ENCODE measurements around the gene SORCS2. TPM values are rescaled to one million over a fixed set of nuclear protein-coding genes. Genes with fewer than 3 reads are reported as not detected.

Gene SORCS2
- total RNA-seq, 1 experiment from 2014 or later = 4.1 TPM

- TF ChIP-seq EZH2phosphoT487 (IDR thresholded peaks at IDR 0.05; ENCODE audit: borderline replicate concordance, low read length) (no peak), CTCF (conservative IDR thresholded peaks at IDR 0.05; ENCODE audit: low read depth, low read length) (no peak), EZH2 (IDR thresholded peaks at IDR 0.05; ENCODE audit: low read length, unreplicated experiment) (no peak)
- no peaks in the 10 kb centered on the region for H3K27me3 ChIP-seq (ENCODE audit: low read length)
- intact Hi-C loops (cut with micrococcal nuclease) = no loop called here
- H3K79me2 ChIP-seq (ENCODE audit: low read length) = no peaks in the 10 kb centered on the region
- no peak overlapping the region for H3K9ac ChIP-seq (ENCODE audit: low read length)
- ATAC-seq (no peak), DNase-seq (no peak)
- H3K4me1 ChIP-seq (ENCODE audit: insufficient read depth, low read length) = no peaks in the 10 kb centered on the region
- no peak overlapping the region for H2AFZ ChIP-seq (ENCODE audit: low read length)
- no peaks in the 10 kb centered on the region for H3K36me3 ChIP-seq (ENCODE audit: low read depth, low read length)
- POLR2A ChIA-PET (ENCODE audit: unreplicated experiment) = no interaction called here
- no TSS peak for BruUV-seq (replicated peaks)
- no peaks in the 10 kb centered on the region for H3F3A ChIP-seq (ENCODE audit: low read length, unreplicated experiment)
- H4K20me1 ChIP-seq (ENCODE audit: low read length) = no peaks in the 10 kb centered on the region
- no peak overlapping the region for H3K27ac ChIP-seq (ENCODE audit: low read length)
- no peak overlapping the region for H3K4me2 ChIP-seq (ENCODE audit: low read length)
- no peaks in the 10 kb centered on the region for H3K9me3 ChIP-seq (ENCODE audit: low read length)
- no peaks in the 10 kb centered on the region for H3K9me2 ChIP-seq (replicated peaks; ENCODE audit: low read length)
- CTCF ChIA-PET = no interaction called here
- no peak overlapping the region for H3K4me3 ChIP-seq (ENCODE audit: low read length)
Measured at GRCh38 chr4:7704625-7705024, 512.3 kb downstream of the SORCS2 start.

GRCh38 chr4:7705062-7705461 is 512.7 kb downstream of the SORCS2 start:
- DNase-seq = no peak
- TF ChIP-seq CTCF (conservative IDR thresholded peaks at IDR 0.05; ENCODE audit: low read depth, low read length) (no peak), EZH2phosphoT487 (IDR thresholded peaks at IDR 0.05; ENCODE audit: borderline replicate concordance, low read length) (no peak), EZH2 (IDR thresholded peaks at IDR 0.05; ENCODE audit: low read length, unreplicated experiment) (no peak)
- no TSS peak for BruUV-seq (replicated peaks)
- no peak overlapping the region for H3K9ac ChIP-seq (ENCODE audit: low read length)
- no peak overlapping the region for H3K4me2 ChIP-seq (ENCODE audit: low read length)
- H3K36me3 ChIP-seq (ENCODE audit: low read depth, low read length) = no peaks in the 10 kb centered on the region
- no peaks in the 10 kb centered on the region for H3F3A ChIP-seq (ENCODE audit: low read length, unreplicated experiment)
- no peaks in the 10 kb centered on the region for H3K27me3 ChIP-seq (ENCODE audit: low read length)
- H2AFZ ChIP-seq (ENCODE audit: low read length) = no peak overlapping the region
- H4K20me1 ChIP-seq (ENCODE audit: low read length) = no peaks in the 10 kb centered on the region
- no peak overlapping the region for H3K27ac ChIP-seq (ENCODE audit: low read length)
- no peaks in the 10 kb centered on the region for H3K79me2 ChIP-seq (ENCODE audit: low read length)
- H3K9me3 ChIP-seq (ENCODE audit: low read length) = no peaks in the 10 kb centered on the region
- ChIA-PET CTCF (no interaction called here), POLR2A (ENCODE audit: unreplicated experiment) (interaction anchor here (0.6 kb wide), 1 partner anchor 456 kb away, joined by 4 read pairs; no protein-coding TSS in a partner anchor)
- no peaks in the 10 kb centered on the region for H3K9me2 ChIP-seq (replicated peaks; ENCODE audit: low read length)
- intact Hi-C loops (cut with micrococcal nuclease) = no loop called here
- no peaks in the 10 kb centered on the region for H3K4me1 ChIP-seq (ENCODE audit: insufficient read depth, low read length)
- ATAC-seq = no peak
- H3K4me3 ChIP-seq (ENCODE audit: low read length) = no peak overlapping the region

- CTCF ChIA-PET = no interaction called here
- DNase-seq (no peak), ATAC-seq (no peak)
- Histone ChIP-seq H3K9me2 (replicated peaks; ENCODE audit: low read length) (no peaks in the 10 kb centered on the region), H3K27me3 (ENCODE audit: low read length) (no peaks in the 10 kb centered on the region), H3K27ac (ENCODE audit: low read length) (no peak overlapping the region), H3K4me1 (ENCODE audit: insufficient read depth, low read length) (no peaks in the 10 kb centered on the region), H2AFZ (ENCODE audit: low read length) (no peak overlapping the region), H3K9ac (ENCODE audit: low read length) (no peak overlapping the region), H3K9me3 (ENCODE audit: low read length) (no peaks in the 10 kb centered on the region), H3K4me3 (ENCODE audit: low read length) (no peak overlapping the region), H3F3A (ENCODE audit: low read length, unreplicated experiment) (no peaks in the 10 kb centered on the region), H3K4me2 (ENCODE audit: low read length) (no peak overlapping the region), H3K79me2 (ENCODE audit: low read length) (no peaks in the 10 kb centered on the region), H3K36me3 (ENCODE audit: low read depth, low read length) (no peaks in the 10 kb centered on the region), H4K20me1 (ENCODE audit: low read length) (no peaks in the 10 kb centered on the region)
- intact Hi-C loops (cut with micrococcal nuclease) = no loop called here
- BruUV-seq (replicated peaks) = no TSS peak
- no peak for TF ChIP-seq EZH2 (IDR thresholded peaks at IDR 0.05; ENCODE audit: low read length, unreplicated experiment)
- no peak for TF ChIP-seq CTCF (conservative IDR thresholded peaks at IDR 0.05; ENCODE audit: low read depth, low read length)
- TF ChIP-seq EZH2phosphoT487 (IDR thresholded peaks at IDR 0.05; ENCODE audit: borderline replicate concordance, low read length) = no peak
- POLR2A ChIA-PET (ENCODE audit: unreplicated experiment) = interaction anchor here (0.6 kb wide), 1 partner anchor 456 kb away, joined by 4 read pairs; no protein-coding TSS in a partner anchor
Measured at GRCh38 chr4:7705593-7705992, 513.3 kb downstream of the SORCS2 start.

All from PC-3 (cell line).